HEK293T (cell line): Measurements from ENCODE around the gene RBFOX1.

ENCODE experiments used
- ARNT ChIP-seq: fragments of 450-650 bp; IDR thresholded peaks from 2 replicates; pipeline ENCODE4 v1.6.1; 2017; ENCODE audit warnings: mild to moderate bottlenecking
- FOXA1 ChIP-seq: fragments of 450-650 bp; IDR thresholded peaks from 2 replicates; pipeline ENCODE4 v1.6.1; 2016; ENCODE audit warnings: mild to moderate bottlenecking
- FOXK2 ChIP-seq: fragments of 450-650 bp; IDR thresholded peaks from 2 replicates; pipeline ENCODE4 v1.6.1; 2016; ENCODE audit warnings: mild to moderate bottlenecking
- HDGF ChIP-seq: fragments of 450-650 bp; IDR thresholded peaks from 2 replicates; pipeline ENCODE4 v1.6.1; 2017; ENCODE audit warnings: antibody characterized with exemption, borderline replicate concordance
- L3MBTL2 ChIP-seq: fragments of 450-650 bp; conservative IDR thresholded peaks from 2 replicates; pipeline ENCODE4 v1.6.1; 2016; ENCODE audit warnings: mild to moderate bottlenecking
- LEF1 ChIP-seq: fragments of 450-650 bp; IDR thresholded peaks from 2 replicates; pipeline ENCODE4 v1.6.1; 2017; ENCODE audit warnings: mild to moderate bottlenecking, borderline replicate concordance
- SP1 ChIP-seq: fragments of 450-650 bp; IDR thresholded peaks from 2 replicates; pipeline ENCODE4 v1.6.1; 2017
- SUZ12 ChIP-seq: fragments of 450-650 bp; IDR thresholded peaks from 2 replicates; pipeline ENCODE4 v1.6.1; 2016; ENCODE audit warnings: mild to moderate bottlenecking
- ZNF384 ChIP-seq: fragments of 450-650 bp; IDR thresholded peaks from 2 replicates; pipeline ENCODE4 v1.6.1; 2016

- no peak for TF ChIP-seq FOXA1
- TF ChIP-seq SP1, result no peak
- no peak for TF ChIP-seq ARNT
- no peak for TF ChIP-seq ZNF384
- TF ChIP-seq L3MBTL2, result no peak
- TF ChIP-seq LEF1, result no peak
- no peak for TF ChIP-seq HDGF
- TF ChIP-seq SUZ12, result no peak
- no peak for TF ChIP-seq FOXK2
Measured at GRCh38 chr16:7304958-7305357, 27.7 kb upstream of the RBFOX1 start.
